Stomach (tissue), 4 donors: ENCODE results near the gene RTN4R.

ENCODE experiments used
- EP300 ChIP-seq: sonication (generic); formaldehyde crosslinking; IDR thresholded peaks from one replicate; pipeline ENCODE4 v1.6.1; 2017; ENCODE audit warnings: antibody characterized with exemption
- POLR2A ChIP-seq, 4 donors: fragments of 450-650 bp; IDR thresholded peaks; one replicate each; pipeline ENCODE4 v1.6.1; 2016; ENCODE audit warnings: antibody characterized with exemption in 4 of 4, control low read depth in 2 of 4, mild to moderate bottlenecking in 1 of 4, moderate library complexity in 1 of 4
- POLR2AphosphoS5 ChIP-seq, 3 donors: sonication (generic); formaldehyde crosslinking; IDR thresholded peaks; one replicate each; pipeline ENCODE4 v1.6.1; 2016; ENCODE audit warnings: antibody characterized with exemption in 3 of 3
- TF ChIP-seq, protein P1 (sequence below), 7 experiments: fragments of 450-650 bp in 4 of 7; fragments of 200-600 bp in 3 of 7; sonication (generic) in 3 of 7; IDR thresholded peaks; one replicate each; pipeline ENCODE4 v1.5.1; 2016 to 2019; ENCODE audit warnings: antibody characterized with exemption in 7 of 7, control low read depth in 2 of 7, mild to moderate bottlenecking in 1 of 7

DNA sequence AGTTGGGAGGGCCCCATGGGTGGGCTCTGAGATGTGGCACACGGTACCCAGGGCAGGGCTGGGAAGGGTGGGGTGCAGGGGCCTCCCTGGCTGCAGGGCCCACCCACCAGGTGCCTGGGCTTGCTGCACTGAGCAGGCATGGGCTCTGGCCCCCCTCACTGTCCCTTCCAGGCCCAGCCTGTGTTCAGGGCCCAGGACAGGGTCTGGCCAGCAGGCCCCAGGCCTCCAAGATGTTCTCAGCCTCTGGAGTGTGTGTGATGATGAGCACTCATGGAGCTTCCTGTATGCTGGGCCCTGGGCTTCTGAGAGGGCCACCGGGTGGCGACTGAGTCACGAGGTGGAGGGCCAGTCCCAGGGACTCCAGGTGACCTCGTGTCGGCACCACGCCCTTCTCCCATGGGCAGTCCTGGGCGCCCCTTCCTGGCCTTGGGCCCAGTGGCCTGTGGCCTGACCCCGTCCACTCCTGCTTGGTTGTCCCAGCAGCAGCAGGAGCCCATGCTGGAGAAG is 61.4 kb downstream of the RTN4R start:
- no peak for TF ChIP-seq POLR2A (IDR thresholded peaks at IDR 0.05)
- TF ChIP-seq, protein P1, sequence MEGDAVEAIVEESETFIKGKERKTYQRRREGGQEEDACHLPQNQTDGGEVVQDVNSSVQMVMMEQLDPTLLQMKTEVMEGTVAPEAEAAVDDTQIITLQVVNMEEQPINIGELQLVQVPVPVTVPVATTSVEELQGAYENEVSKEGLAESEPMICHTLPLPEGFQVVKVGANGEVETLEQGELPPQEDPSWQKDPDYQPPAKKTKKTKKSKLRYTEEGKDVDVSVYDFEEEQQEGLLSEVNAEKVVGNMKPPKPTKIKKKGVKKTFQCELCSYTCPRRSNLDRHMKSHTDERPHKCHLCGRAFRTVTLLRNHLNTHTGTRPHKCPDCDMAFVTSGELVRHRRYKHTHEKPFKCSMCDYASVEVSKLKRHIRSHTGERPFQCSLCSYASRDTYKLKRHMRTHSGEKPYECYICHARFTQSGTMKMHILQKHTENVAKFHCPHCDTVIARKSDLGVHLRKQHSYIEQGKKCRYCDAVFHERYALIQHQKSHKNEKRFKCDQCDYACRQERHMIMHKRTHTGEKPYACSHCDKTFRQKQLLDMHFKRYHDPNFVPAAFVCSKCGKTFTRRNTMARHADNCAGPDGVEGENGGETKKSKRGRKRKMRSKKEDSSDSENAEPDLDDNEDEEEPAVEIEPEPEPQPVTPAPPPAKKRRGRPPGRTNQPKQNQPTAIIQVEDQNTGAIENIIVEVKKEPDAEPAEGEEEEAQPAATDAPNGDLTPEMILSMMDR (IDR thresholded peaks at IDR 0.05) = no peak
- no peak for TF ChIP-seq POLR2AphosphoS5 (IDR thresholded peaks at IDR 0.05)
- no peak for TF ChIP-seq EP300
